Effector CD8-positive, alpha-beta T cell (primary cell): ENCODE measurements around the gene MINDY3.

Experiments used
- DNase-seq: peaks from one replicate; lab custom pipeline; 2025; lab: John Stamatoyannopoulos, UW

MINDY3 gene

GRCh38 chr10:15805395-15806058 is 54.8 kb downstream of the MINDY3 start:
- DNase-seq, result no peak

GRCh38 chr10:15804109-15804508 is 56.2 kb downstream of the MINDY3 start:
- no peak for DNase-seq

GRCh38 chr10:15802375-15802949 is 57.8 kb downstream of the MINDY3 start:
- no peak for DNase-seq

GRCh38 chr10:15801641-15802040 is 58.7 kb downstream of the MINDY3 start:
- no peak for DNase-seq

- DNase-seq, result no peak
Measured at GRCh38 chr10:15801147-15801546, 59.2 kb downstream of the MINDY3 start.

GRCh38 chr10:15797346-15797745 is 63.0 kb downstream of the MINDY3 start:
- no peak for DNase-seq

- DNase-seq, result no peak
Measured at GRCh38 chr10:15796762-15797161, 63.5 kb downstream of the MINDY3 start.

- no peak for DNase-seq
Measured at GRCh38 chr10:15796098-15796759, 64.1 kb downstream of the MINDY3 start.

- no peak for DNase-seq
Measured at GRCh38 chr10:15795036-15795792, 65.1 kb downstream of the MINDY3 start.

- DNase-seq, result no peak
Measured at GRCh38 chr10:15794569-15794968, 65.7 kb downstream of the MINDY3 start.

GRCh38 chr10:15793664-15794063 is 66.6 kb downstream of the MINDY3 start:
- no peak for DNase-seq

- no peak for DNase-seq
Measured at GRCh38 chr10:15792777-15793176, 67.5 kb downstream of the MINDY3 start.

GRCh38 chr10:15791816-15792524 is 68.3 kb downstream of the MINDY3 start:
- no peak for DNase-seq

GRCh38 chr10:15789793-15790525 is 70.3 kb downstream of the MINDY3 start:
- no peak for DNase-seq

- no peak for DNase-seq
Measured at GRCh38 chr10:15787426-15787825, 72.9 kb downstream of the MINDY3 start.

GRCh38 chr10:15784662-15785300 is 75.5 kb downstream of the MINDY3 start:
- no peak for DNase-seq

- no peak for DNase-seq
Measured at GRCh38 chr10:15783941-15784636, 76.2 kb downstream of the MINDY3 start.

GRCh38 chr10:15782851-15783250 is 77.5 kb downstream of the MINDY3 start:
- no peak for DNase-seq

GRCh38 chr10:15781381-15781960 is 78.8 kb downstream of the MINDY3 start:
- DNase-seq, result no peak
